Thoracic aorta (tissue), 2 donors: ENCODE results near the gene KISS1. TPM values are rescaled to one million over a fixed set of nuclear protein-coding genes. Genes with fewer than 3 reads are reported as not detected.

Source experiments
- ATAC-seq: fragments of 150-250 bp; one replicate; pipeline ENCODE4 v1.8.0; 2017; ENCODE audit warnings: low read depth; ENCODE audit not compliant: insufficient number of reproducible peaks, low FRiP score
- DNase-seq: peaks from one replicate; pipeline ENCODE4 v3.0.0-alpha.2; 2020; ENCODE audit warnings: low spot score
- H3K27ac ChIP-seq, 2 donors: fragments of 200-600 bp; sonication (generic); 1 replicate in 1 of 2; 2 replicates in 1 of 2; pipeline ENCODE4 v1.5.1; 2016; ENCODE audit warnings: mild to moderate bottlenecking in 2 of 2, moderate library complexity in 2 of 2
- H3K27me3 ChIP-seq: fragments of 200-600 bp; sonication (generic); replicated peaks from 2 replicates; pipeline ENCODE4 v1.6.0; 2016; ENCODE audit warnings: mild to moderate bottlenecking; ENCODE audit not compliant: insufficient read depth
- H3K36me3 ChIP-seq: fragments of 200-600 bp; sonication (generic); one replicate; pipeline ENCODE4 v1.5.1; 2016
- H3K4me1 ChIP-seq, 2 donors: fragments of 200-600 bp; sonication (generic); 1 replicate in 1 of 2; 2 replicates in 1 of 2; pipeline versions ENCODE4 v1.5.1 to v1.6.0; 2016; ENCODE audit warnings: low read depth in 2 of 2, mild to moderate bottlenecking in 1 of 2; ENCODE audit not compliant: control insufficient read depth in 1 of 2
- H3K4me3 ChIP-seq: fragments of 200-600 bp; sonication (generic); 2 replicates; pipeline ENCODE4 v1.5.1; 2016; ENCODE audit warnings: mild to moderate bottlenecking
- H3K9me3 ChIP-seq: fragments of 200-600 bp; sonication (generic); 2 replicates; pipeline ENCODE4 v1.5.1; 2016
- total RNA-seq, 2 donors: library from RNA; depleted of rRNA; stranded (reverse); fragments of >200 nt; gene quantifications; one replicate each; pipeline versions ENCODE4 v1.1.0 to v1.2.3, GENCODE V29; 2016
- TF ChIP-seq, protein P1 (sequence below): fragments of 200-600 bp; sonication (generic); IDR thresholded peaks from one replicate; pipeline ENCODE4 v1.5.1; 2019; ENCODE audit warnings: antibody characterized with exemption

Gene KISS1
- total RNA-seq, 2 donors from 2014 or later: not detected

DNA sequence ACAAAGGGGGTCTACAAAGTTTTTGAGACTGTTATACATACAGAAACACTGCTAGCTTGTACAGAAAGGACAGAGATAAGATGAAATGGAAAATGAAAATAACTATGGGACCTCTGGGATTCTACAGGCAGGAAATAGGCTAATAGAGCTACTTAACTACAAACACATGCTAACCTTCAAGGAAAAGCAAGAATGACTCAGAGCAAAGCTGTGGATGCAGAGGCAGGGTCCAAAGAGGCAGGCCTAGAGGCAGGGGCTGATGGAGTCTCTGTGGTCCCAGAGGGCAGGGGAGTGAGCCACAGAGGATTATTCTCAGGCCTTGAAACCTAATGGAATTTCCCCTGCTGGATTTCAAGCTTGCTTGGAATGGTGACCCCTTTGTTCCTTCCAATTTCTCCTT lies 36.2 kb upstream of the KISS1 start:
- ATAC-seq (no peak), DNase-seq (no peak)
- TF ChIP-seq, protein P1, sequence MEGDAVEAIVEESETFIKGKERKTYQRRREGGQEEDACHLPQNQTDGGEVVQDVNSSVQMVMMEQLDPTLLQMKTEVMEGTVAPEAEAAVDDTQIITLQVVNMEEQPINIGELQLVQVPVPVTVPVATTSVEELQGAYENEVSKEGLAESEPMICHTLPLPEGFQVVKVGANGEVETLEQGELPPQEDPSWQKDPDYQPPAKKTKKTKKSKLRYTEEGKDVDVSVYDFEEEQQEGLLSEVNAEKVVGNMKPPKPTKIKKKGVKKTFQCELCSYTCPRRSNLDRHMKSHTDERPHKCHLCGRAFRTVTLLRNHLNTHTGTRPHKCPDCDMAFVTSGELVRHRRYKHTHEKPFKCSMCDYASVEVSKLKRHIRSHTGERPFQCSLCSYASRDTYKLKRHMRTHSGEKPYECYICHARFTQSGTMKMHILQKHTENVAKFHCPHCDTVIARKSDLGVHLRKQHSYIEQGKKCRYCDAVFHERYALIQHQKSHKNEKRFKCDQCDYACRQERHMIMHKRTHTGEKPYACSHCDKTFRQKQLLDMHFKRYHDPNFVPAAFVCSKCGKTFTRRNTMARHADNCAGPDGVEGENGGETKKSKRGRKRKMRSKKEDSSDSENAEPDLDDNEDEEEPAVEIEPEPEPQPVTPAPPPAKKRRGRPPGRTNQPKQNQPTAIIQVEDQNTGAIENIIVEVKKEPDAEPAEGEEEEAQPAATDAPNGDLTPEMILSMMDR: no peak
- H3K4me3 ChIP-seq: no peak overlapping the region
- no peak overlapping the region for H3K27ac ChIP-seq
- H3K4me1 ChIP-seq: no peaks in the 10 kb centered on the region
- H3K27me3 ChIP-seq: no peaks in the 10 kb centered on the region
- no peaks in the 10 kb centered on the region for H3K9me3 ChIP-seq
- H3K36me3 ChIP-seq: no peaks in the 10 kb centered on the region

DNA sequence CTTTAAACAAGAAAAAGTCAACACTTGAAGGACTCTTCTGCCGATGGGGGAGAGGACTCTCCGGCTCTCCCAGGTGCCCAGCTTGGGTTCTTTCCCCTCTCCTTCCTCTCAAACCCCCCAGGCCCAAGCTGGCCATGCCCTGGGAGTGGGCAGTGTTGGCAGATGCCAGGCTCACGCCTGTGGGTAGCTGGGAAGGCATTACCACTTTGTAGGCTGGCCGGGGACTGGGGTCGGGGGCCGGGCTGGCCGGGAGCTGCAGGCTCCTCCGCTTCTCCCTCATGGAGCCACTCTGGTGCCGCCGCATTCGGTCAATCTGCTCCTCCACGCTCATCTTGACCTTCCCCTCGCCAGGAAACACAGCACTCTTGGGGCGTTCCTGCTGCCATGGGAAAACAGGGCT lies 33.9 kb upstream of the KISS1 start:
- Histone ChIP-seq H3K4me3 (no peak overlapping the region), H3K9me3 (no peaks in the 10 kb centered on the region), H3K4me1 (no peaks in the 10 kb centered on the region), H3K27me3 (no peaks in the 10 kb centered on the region), H3K27ac (no peak overlapping the region), H3K36me3 (no peaks in the 10 kb centered on the region)
- no peak for DNase-seq
- TF ChIP-seq, protein P1: no peak
- no peak for ATAC-seq

DNA sequence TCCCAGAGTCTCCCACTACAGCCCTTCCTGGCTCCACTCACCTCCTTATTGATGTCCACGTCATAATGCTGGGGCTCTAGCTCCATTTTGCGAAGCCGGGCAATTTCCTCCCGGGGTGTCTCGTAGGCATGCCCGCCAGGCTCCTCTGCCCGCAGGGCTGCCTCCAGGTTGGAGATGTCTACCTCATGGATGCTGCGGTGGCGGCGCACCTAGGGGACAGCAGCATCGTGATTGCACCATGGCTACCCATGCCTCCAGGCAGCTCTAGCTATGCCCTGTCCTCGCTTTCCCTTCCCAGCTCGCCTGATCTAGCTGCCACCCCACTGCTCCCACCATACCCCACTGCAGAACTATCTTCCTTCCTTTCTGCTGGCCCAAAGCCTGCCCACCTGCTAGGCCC lies 32.6 kb upstream of the KISS1 start:
- no peaks in the 10 kb centered on the region for H3K4me1 ChIP-seq
- H3K36me3 ChIP-seq: no peaks in the 10 kb centered on the region
- ATAC-seq: no peak
- TF ChIP-seq, protein P1: no peak
- no peak overlapping the region for H3K4me3 ChIP-seq
- no peak for DNase-seq
- no peaks in the 10 kb centered on the region for H3K9me3 ChIP-seq
- no peaks in the 10 kb centered on the region for H3K27me3 ChIP-seq
- no peak overlapping the region for H3K27ac ChIP-seq

DNA sequence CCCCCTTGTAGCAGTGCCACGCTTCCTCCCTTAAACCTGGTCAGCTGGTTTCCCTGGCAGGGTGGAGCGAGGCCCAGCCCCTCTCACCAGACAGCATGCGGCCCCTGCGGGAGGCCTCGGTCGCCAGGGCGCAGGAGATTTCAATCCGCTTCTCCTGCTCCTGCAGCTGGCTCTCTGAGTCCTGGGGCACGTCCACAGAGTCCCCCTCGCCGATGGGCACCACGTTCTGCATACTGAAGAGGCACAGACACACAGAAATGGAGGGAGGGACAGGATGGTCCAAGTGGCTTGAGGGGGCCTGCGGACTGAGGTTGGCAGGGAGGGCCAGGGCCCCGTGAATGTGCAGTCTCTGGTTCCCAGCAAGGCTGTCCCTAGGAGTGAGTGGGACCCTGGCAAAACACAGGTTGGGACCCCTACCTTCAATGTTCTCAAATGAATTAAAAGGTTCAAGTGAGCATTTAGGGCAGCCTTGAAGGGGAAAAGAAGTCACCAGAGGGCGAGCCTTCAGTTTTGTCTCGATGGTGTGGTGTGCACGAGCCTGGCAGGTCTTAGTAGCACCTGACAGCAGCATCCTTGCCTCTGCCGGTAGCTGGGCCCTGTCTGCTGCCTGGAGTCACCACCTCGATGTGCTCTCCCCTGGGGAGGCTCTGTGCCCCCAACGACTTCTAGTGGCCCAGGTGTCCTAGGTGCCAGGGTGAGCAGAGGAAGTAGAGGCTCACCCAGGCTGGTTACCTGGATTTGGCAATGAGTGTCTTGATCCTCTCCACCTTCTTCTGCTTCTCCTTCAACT lies 31.9 kb upstream of the KISS1 start:
- TF ChIP-seq, protein P1: no peak
- Histone ChIP-seq H3K4me1 (no peaks in the 10 kb centered on the region), H3K4me3 (no peak overlapping the region), H3K27ac (no peak overlapping the region), H3K9me3 (no peaks in the 10 kb centered on the region), H3K27me3 (no peaks in the 10 kb centered on the region), H3K36me3 (no peaks in the 10 kb centered on the region)
- no peak for ATAC-seq
- no peak for DNase-seq

DNA sequence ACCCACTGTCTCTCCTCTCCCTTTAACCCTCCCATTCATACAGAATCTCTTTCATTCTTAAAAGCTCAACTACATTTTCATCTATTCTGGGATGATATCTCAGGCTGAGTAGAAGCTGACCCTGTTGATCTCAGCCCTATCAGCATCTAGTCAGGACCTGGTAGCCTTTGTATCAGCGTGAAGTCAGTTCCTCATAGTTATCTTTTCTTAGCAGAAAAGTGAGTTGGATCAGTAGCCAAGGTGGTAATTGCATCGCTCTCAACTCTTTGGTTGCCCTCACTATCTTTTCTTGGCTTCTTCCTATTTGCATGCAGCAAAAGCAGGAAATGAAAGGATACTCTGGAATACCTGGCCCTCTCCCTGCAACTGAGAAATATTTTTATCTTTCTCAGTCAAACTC lies 31.1 kb upstream of the KISS1 start:
- no peak for ATAC-seq
- DNase-seq: no peak
- Histone ChIP-seq H3K27ac (no peak overlapping the region), H3K36me3 (no peaks in the 10 kb centered on the region), H3K4me1 (no peaks in the 10 kb centered on the region), H3K27me3 (no peaks in the 10 kb centered on the region), H3K4me3 (no peak overlapping the region), H3K9me3 (no peaks in the 10 kb centered on the region)
- TF ChIP-seq, protein P1: no peak
